NCI-H146 (cell line): ENCODE measurements around the gene DLGAP1.
A peak's percentile ranks its signal among the peaks of the same experiment; 100 is the strongest.
"Not testable (repeated sequence)": the region's sequence is repeated elsewhere in the genome, so short reads cannot be mapped to it uniquely, and the experiment has no call there.

Experiments
- DNase-seq: peaks from one replicate; lab custom pipeline; 2025; lab: John Stamatoyannopoulos, UW

The DLGAP1 gene

GRCh38 chr18:3603421-3604234, 851.5 kb downstream of the DLGAP1 start:
- DNase-seq = peak; percentile 36

GRCh38 chr18:3601106-3601755, 853.9 kb downstream of the DLGAP1 start:
- DNase-seq = not testable (repeated sequence)

- no peak for DNase-seq
Observed at GRCh38 chr18:3599861-3600260, 855.2 kb downstream of the DLGAP1 start.

- no peak for DNase-seq
Observed at GRCh38 chr18:3599195-3599594, 855.9 kb downstream of the DLGAP1 start.

GRCh38 chr18:3598581-3598980, 856.5 kb downstream of the DLGAP1 start:
- no peak for DNase-seq

- DNase-seq = no peak
Observed at GRCh38 chr18:3597409-3598357, 857.4 kb downstream of the DLGAP1 start.

GRCh38 chr18:3596637-3597384, 858.3 kb downstream of the DLGAP1 start:
- peak; percentile 81 for DNase-seq

- DNase-seq = no peak
Observed at GRCh38 chr18:3596324-3596636, 858.8 kb downstream of the DLGAP1 start.

- DNase-seq = peak; percentile 81
Observed at GRCh38 chr18:3595369-3596273, 859.5 kb downstream of the DLGAP1 start.

- DNase-seq = peak; percentile 32
Observed at GRCh38 chr18:3594760-3595368, 860.2 kb downstream of the DLGAP1 start.

GRCh38 chr18:3593904-3594759, 861.0 kb downstream of the DLGAP1 start:
- peak; percentile 99 for DNase-seq

- DNase-seq = peak; percentile 83
Observed at GRCh38 chr18:3593381-3593903, 861.7 kb downstream of the DLGAP1 start.

GRCh38 chr18:3592864-3593263, 862.2 kb downstream of the DLGAP1 start:
- DNase-seq = no peak

- no peak for DNase-seq
Observed at GRCh38 chr18:3590096-3590630, 864.9 kb downstream of the DLGAP1 start.

- peak; percentile 91 for DNase-seq
Observed at GRCh38 chr18:3585656-3586509, 869.2 kb downstream of the DLGAP1 start.

- DNase-seq = no peak
Observed at GRCh38 chr18:3584897-3585460, 870.1 kb downstream of the DLGAP1 start.

GRCh38 chr18:3584266-3584861, 870.7 kb downstream of the DLGAP1 start:
- no peak for DNase-seq
